ENCODE measurements around the gene SH3RF3. TPM values are rescaled to one million over a fixed set of nuclear protein-coding genes. Genes with fewer than 3 reads are reported as not detected.

Gene SH3RF3
- polyA plus RNA-seq, 1 donor (not counting 4 experiments of a cell fraction or from before 2014, with no cell fraction given): 0.08 TPM

GRCh38 chr2:109086743-109087020 lies 42.3 kb upstream of the SH3RF3 start:
- FAIRE-seq (no peak), DNase-seq (ENCODE audit: low read depth, low spot score) (no peak)
- H3K36me3 ChIP-seq (ENCODE audit: control insufficient read depth in 2 of 2, extremely low read depth in 1 of 2, insufficient read depth in 2 of 2, low read length in 2 of 2): no peaks in the 10 kb centered on the region
- no peak overlapping the region for H3K4me2 ChIP-seq (ENCODE audit: control insufficient read depth, extremely low read depth, insufficient read depth, low read depth, low read length)
- no peaks in the 10 kb centered on the region for H3K27me3 ChIP-seq (ENCODE audit: control insufficient read depth, extremely low read depth, insufficient read depth, low read length)
- no peaks in the 10 kb centered on the region for H3K9me3 ChIP-seq (ENCODE audit: control insufficient read depth, low read depth, low read length)
- no peaks in the 10 kb centered on the region for H3K4me1 ChIP-seq (ENCODE audit: control insufficient read depth, extremely low read depth, insufficient read depth, low read length)
- H3K79me2 ChIP-seq (ENCODE audit: control insufficient read depth, insufficient read depth, low read length): no peaks in the 10 kb centered on the region
- no peaks in the 10 kb centered on the region for H4K20me1 ChIP-seq (ENCODE audit: control insufficient read depth, extremely low read depth, insufficient read depth, low read length)
- no peak overlapping the region for H3K4me3 ChIP-seq (ENCODE audit: control insufficient read depth in 2 of 3, extremely low read depth in 1 of 3, insufficient read depth in 2 of 3, low read depth in 1 of 3, low read length in 3 of 3)
- TF ChIP-seq EZH2 (IDR thresholded peaks at IDR 0.05; ENCODE audit: low read length): no peak
- no peak for TF ChIP-seq CTCF (optimal IDR thresholded peaks at IDR 0.05 in 1 of 3, IDR thresholded peaks at IDR 0.05 in 1 of 3, conservative IDR thresholded peaks at IDR 0.05 in 1 of 3; ENCODE audit: extremely low read depth in 1 of 3, insufficient read depth in 2 of 3, low read length in 3 of 3)
- H3K9ac ChIP-seq (ENCODE audit: control insufficient read depth, extremely low read depth, insufficient read depth, low read length): no peak overlapping the region
- no peak overlapping the region for H3K27ac ChIP-seq (ENCODE audit: control insufficient read depth, insufficient read depth, low read length)
- no peaks in the 10 kb centered on the region for H3K9me1 ChIP-seq (ENCODE audit: control insufficient read depth, extremely low read depth, insufficient read depth, low read length)
- no peak overlapping the region for H2AFZ ChIP-seq (ENCODE audit: control insufficient read depth, low read length)
- dilution Hi-C loops (cut with MboI; ENCODE audit: extremely low pct_ligation_motif_present, low sequenced_read_pairs): no loop called here

GRCh38 chr2:109087055-109087663 lies 41.8 kb upstream of the SH3RF3 start:
- no peaks in the 10 kb centered on the region for H3K36me3 ChIP-seq (ENCODE audit: control insufficient read depth in 2 of 2, extremely low read depth in 1 of 2, insufficient read depth in 2 of 2, low read length in 2 of 2)
- no peak overlapping the region for H3K27ac ChIP-seq (ENCODE audit: control insufficient read depth, insufficient read depth, low read length)
- no peaks in the 10 kb centered on the region for H3K79me2 ChIP-seq (ENCODE audit: control insufficient read depth, insufficient read depth, low read length)
- no peak overlapping the region for H2AFZ ChIP-seq (ENCODE audit: control insufficient read depth, low read length)
- no peak overlapping the region for H3K4me2 ChIP-seq (ENCODE audit: control insufficient read depth, extremely low read depth, insufficient read depth, low read depth, low read length)
- H3K9me1 ChIP-seq (ENCODE audit: control insufficient read depth, extremely low read depth, insufficient read depth, low read length): no peaks in the 10 kb centered on the region
- H3K27me3 ChIP-seq (ENCODE audit: control insufficient read depth, extremely low read depth, insufficient read depth, low read length): no peaks in the 10 kb centered on the region
- H3K9ac ChIP-seq (ENCODE audit: control insufficient read depth, extremely low read depth, insufficient read depth, low read length): no peak overlapping the region
- TF ChIP-seq EZH2 (IDR thresholded peaks at IDR 0.05; ENCODE audit: low read length) (no peak), CTCF (optimal IDR thresholded peaks at IDR 0.05 in 1 of 3, IDR thresholded peaks at IDR 0.05 in 1 of 3, conservative IDR thresholded peaks at IDR 0.05 in 1 of 3; ENCODE audit: extremely low read depth in 1 of 3, insufficient read depth in 2 of 3, low read length in 3 of 3) (no peak)
- DNase-seq (ENCODE audit: low read depth, low spot score) (no peak), FAIRE-seq (no peak)
- no peak overlapping the region for H3K4me3 ChIP-seq (ENCODE audit: control insufficient read depth in 2 of 3, extremely low read depth in 1 of 3, insufficient read depth in 2 of 3, low read depth in 1 of 3, low read length in 3 of 3)
- no peaks in the 10 kb centered on the region for H4K20me1 ChIP-seq (ENCODE audit: control insufficient read depth, extremely low read depth, insufficient read depth, low read length)
- dilution Hi-C loops (cut with MboI; ENCODE audit: extremely low pct_ligation_motif_present, low sequenced_read_pairs): no loop called here
- H3K4me1 ChIP-seq (ENCODE audit: control insufficient read depth, extremely low read depth, insufficient read depth, low read length): no peaks in the 10 kb centered on the region
- H3K9me3 ChIP-seq (ENCODE audit: control insufficient read depth, low read depth, low read length): no peaks in the 10 kb centered on the region

Measured in keratinocyte (primary cell).